ENCODE measurements around the gene TNXB. TPM values are rescaled to one million over a fixed set of nuclear protein-coding genes. Genes with fewer than 3 reads are reported as not detected.

TNXB gene
- total and polyA plus RNA-seq, 9 of the 15 experiments (the other 6 are each of a cell fraction or from before 2014, with no cell fraction given) = 0.14 to 28.1 (median 12.4) TPM

GRCh38 chr6:32153564-32154513 is 44.7 kb upstream of the TNXB start, which contains the start of gene PPT2 (continued):
- TF ChIP-seq ELF4 (CRISPR knock-in tag; IDR thresholded peaks at IDR 0.05) (no peak), TFAM (CRISPR knock-in tag; conservative IDR thresholded peaks at IDR 0.05) (no peak), TGIF2 (CRISPR knock-in tag; IDR thresholded peaks at IDR 0.05) (peak; percentile 68; the same call in 1 of the 2 replicates), LARP7 (IDR thresholded peaks at IDR 0.05) (0 out of 2 replicates have a peak, but pooled peaks have one; percentile 69), ZNF133 (CRISPR knock-in tag; IDR thresholded peaks at IDR 0.05) (no peak), ZNF146 (CRISPR knock-in tag; IDR thresholded peaks at IDR 0.05; ENCODE audit: unreplicated experiment) (no peak), ZNF280B (CRISPR knock-in tag; IDR thresholded peaks at IDR 0.05) (no peak), CSDE1 (IDR thresholded peaks at IDR 0.05) (peak in 1 of 2 experiments; percentile 76; a peak in 2 of 4 replicates), TARDBP (IDR thresholded peaks at IDR 0.05) (peak; percentile 43; the same call in 1 of the 2 replicates), EHMT2 (IDR thresholded peaks at IDR 0.05) (no peak), ERF (CRISPR knock-in tag; IDR thresholded peaks at IDR 0.05) (no peak), ZNF384 (IDR thresholded peaks at IDR 0.05; ENCODE audit: low read depth, low read length) (no peak), SIX5 (IDR thresholded peaks at IDR 0.05; ENCODE audit: borderline replicate concordance in 1 of 2, insufficient read depth in 1 of 2, low read depth in 1 of 2, low read length in 2 of 2) (peak; percentile 7 to 27; a peak in 2 of 4 replicates), CHD4 (IDR thresholded peaks at IDR 0.05; ENCODE audit: insufficient read depth, insufficient replicate concordance, low read depth, low read length, poor library complexity, severe bottlenecking) (no peak), ZNF445 (CRISPR knock-in tag; IDR thresholded peaks at IDR 0.05; ENCODE audit: low read depth) (no peak)
- TF ChIP-seq, protein P1, sequence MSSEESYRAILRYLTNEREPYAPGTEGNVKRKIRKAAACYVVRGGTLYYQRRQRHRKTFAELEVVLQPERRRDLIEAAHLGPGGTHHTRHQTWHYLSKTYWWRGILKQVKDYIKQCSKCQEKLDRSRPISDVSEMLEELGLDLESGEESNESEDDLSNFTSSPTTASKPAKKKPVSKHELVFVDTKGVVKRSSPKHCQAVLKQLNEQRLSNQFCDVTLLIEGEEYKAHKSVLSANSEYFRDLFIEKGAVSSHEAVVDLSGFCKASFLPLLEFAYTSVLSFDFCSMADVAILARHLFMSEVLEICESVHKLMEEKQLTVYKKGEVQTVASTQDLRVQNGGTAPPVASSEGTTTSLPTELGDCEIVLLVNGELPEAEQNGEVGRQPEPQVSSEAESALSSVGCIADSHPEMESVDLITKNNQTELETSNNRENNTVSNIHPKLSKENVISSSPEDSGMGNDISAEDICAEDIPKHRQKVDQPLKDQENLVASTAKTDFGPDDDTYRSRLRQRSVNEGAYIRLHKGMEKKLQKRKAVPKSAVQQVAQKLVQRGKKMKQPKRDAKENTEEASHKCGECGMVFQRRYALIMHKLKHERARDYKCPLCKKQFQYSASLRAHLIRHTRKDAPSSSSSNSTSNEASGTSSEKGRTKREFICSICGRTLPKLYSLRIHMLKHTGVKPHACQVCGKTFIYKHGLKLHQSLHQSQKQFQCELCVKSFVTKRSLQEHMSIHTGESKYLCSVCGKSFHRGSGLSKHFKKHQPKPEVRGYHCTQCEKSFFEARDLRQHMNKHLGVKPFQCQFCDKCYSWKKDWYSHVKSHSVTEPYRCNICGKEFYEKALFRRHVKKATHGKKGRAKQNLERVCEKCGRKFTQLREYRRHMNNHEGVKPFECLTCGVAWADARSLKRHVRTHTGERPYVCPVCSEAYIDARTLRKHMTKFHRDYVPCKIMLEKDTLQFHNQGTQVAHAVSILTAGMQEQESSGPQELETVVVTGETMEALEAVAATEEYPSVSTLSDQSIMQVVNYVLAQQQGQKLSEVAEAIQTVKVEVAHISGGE (CRISPR knock-in tag; IDR thresholded peaks at IDR 0.05) = peak in 1 of 3 experiments; percentile 73; a peak in 2 of 6 replicates
- TF ChIP-seq, protein P2, sequence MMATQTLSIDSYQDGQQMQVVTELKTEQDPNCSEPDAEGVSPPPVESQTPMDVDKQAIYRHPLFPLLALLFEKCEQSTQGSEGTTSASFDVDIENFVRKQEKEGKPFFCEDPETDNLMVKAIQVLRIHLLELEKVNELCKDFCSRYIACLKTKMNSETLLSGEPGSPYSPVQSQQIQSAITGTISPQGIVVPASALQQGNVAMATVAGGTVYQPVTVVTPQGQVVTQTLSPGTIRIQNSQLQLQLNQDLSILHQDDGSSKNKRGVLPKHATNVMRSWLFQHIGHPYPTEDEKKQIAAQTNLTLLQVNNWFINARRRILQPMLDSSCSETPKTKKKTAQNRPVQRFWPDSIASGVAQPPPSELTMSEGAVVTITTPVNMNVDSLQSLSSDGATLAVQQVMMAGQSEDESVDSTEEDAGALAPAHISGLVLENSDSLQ (IDR thresholded peaks at IDR 0.05) = peak; percentile 54
- TF ChIP-seq, protein P3, sequence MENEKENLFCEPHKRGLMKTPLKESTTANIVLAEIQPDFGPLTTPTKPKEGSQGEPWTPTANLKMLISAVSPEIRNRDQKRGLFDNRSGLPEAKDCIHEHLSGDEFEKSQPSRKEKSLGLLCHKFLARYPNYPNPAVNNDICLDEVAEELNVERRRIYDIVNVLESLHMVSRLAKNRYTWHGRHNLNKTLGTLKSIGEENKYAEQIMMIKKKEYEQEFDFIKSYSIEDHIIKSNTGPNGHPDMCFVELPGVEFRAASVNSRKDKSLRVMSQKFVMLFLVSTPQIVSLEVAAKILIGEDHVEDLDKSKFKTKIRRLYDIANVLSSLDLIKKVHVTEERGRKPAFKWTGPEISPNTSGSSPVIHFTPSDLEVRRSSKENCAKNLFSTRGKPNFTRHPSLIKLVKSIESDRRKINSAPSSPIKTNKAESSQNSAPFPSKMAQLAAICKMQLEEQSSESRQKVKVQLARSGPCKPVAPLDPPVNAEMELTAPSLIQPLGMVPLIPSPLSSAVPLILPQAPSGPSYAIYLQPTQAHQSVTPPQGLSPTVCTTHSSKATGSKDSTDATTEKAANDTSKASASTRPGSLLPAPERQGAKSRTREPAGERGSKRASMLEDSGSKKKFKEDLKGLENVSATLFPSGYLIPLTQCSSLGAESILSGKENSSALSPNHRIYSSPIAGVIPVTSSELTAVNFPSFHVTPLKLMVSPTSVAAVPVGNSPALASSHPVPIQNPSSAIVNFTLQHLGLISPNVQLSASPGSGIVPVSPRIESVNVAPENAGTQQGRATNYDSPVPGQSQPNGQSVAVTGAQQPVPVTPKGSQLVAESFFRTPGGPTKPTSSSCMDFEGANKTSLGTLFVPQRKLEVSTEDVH (IDR thresholded peaks at IDR 0.05; ENCODE audit: low read depth, partially characterized antibody) = peak; percentile 83

All from K562 (cell line).